ENCODE data around the gene LIAS.
"Not testable (repeated sequence)": the region's sequence is repeated elsewhere in the genome, so short reads cannot be mapped to it uniquely, and the experiment has no call there.

The LIAS gene

GRCh38 chr4:39458505-39459300 is at the start of gene LIAS, which contains the start of gene RPL9:
Gene LIAS (plus strand): TSS chr4:39459056. CDS start chr4:39459118, 62 bp downstream.
Gene RPL9 (minus strand): TSS chr4:39458922. CDS start chr4:39458439, 483 bp downstream.
- peak; percentile 80 for DNase-seq (ENCODE audit: low read depth)

GRCh38 chr4:39410415-39410814 is 48.4 kb upstream of the LIAS start:
- no peak for DNase-seq (ENCODE audit: low read depth)

GRCh38 chr4:39411561-39411960 is 47.3 kb upstream of the LIAS start:
- not testable (repeated sequence) for DNase-seq (ENCODE audit: low read depth)

- no peak for DNase-seq (ENCODE audit: low read depth)
Measured at GRCh38 chr4:39415678-39416283, 43.1 kb upstream of the LIAS start.

GRCh38 chr4:39422247-39422646 is 36.6 kb upstream of the LIAS start:
- DNase-seq (ENCODE audit: low read depth), result no peak

- DNase-seq (ENCODE audit: low read depth), result not testable (repeated sequence)
Measured at GRCh38 chr4:39425297-39425696, 33.6 kb upstream of the LIAS start.

GRCh38 chr4:39426728-39427127 is 32.1 kb upstream of the LIAS start:
- no peak for DNase-seq (ENCODE audit: low read depth)

- no peak for DNase-seq (ENCODE audit: low read depth)
Measured at GRCh38 chr4:39427520-39428114, 31.2 kb upstream of the LIAS start.

- no peak for DNase-seq (ENCODE audit: low read depth)
Measured at GRCh38 chr4:39429476-39430334, 29.2 kb upstream of the LIAS start.

- DNase-seq (ENCODE audit: low read depth), result no peak
Measured at GRCh38 chr4:39433878-39434492, 24.9 kb upstream of the LIAS start.

GRCh38 chr4:39435659-39436563 is 22.9 kb upstream of the LIAS start:
- DNase-seq (ENCODE audit: low read depth), result no peak

GRCh38 chr4:39441593-39441992 is 17.3 kb upstream of the LIAS start:
- DNase-seq (ENCODE audit: low read depth), result no peak

- no peak for DNase-seq (ENCODE audit: low read depth)
Measured at GRCh38 chr4:39442998-39443397, 15.9 kb upstream of the LIAS start.

GRCh38 chr4:39446483-39446841 is 12.4 kb upstream of the LIAS start:
- no peak for DNase-seq (ENCODE audit: low read depth)

GRCh38 chr4:39446842-39447573 is 11.8 kb upstream of the LIAS start:
- no peak for DNase-seq (ENCODE audit: low read depth)

- DNase-seq (ENCODE audit: low read depth), result no peak
Measured at GRCh38 chr4:39450618-39451017, 8.2 kb upstream of the LIAS start.

GRCh38 chr4:39451423-39452023 is 7.3 kb upstream of the LIAS start:
- DNase-seq (ENCODE audit: low read depth), result no peak

GRCh38 chr4:39452153-39452859 is 6.5 kb upstream of the LIAS start:
- no peak for DNase-seq (ENCODE audit: low read depth)
